Urinary bladder (tissue), 4 donors: ENCODE results near the gene TFDP1. TPM values are rescaled to one million over a fixed set of nuclear protein-coding genes. Genes with fewer than 3 reads are reported as not detected.

Experiments
- DNase-seq: peaks from one replicate; pipeline ENCODE4 v3.0.0-alpha.2; 2015; ENCODE audit errors: extremely low spot score
- H3K27ac ChIP-seq: one replicate; pipeline ENCODE4 v1.5.1; 2013; ENCODE audit warnings: low read depth, mild to moderate bottlenecking, moderate library complexity
- H3K36me3 ChIP-seq: one replicate; pipeline ENCODE4 v1.6.1; 2013; ENCODE audit warnings: mild to moderate bottlenecking, moderate library complexity; ENCODE audit not compliant: insufficient read depth
- H3K4me1 ChIP-seq: one replicate; pipeline ENCODE4 v1.6.1; 2013; ENCODE audit warnings: mild to moderate bottlenecking, moderate library complexity; ENCODE audit not compliant: insufficient read depth
- H3K4me3 ChIP-seq: one replicate; pipeline ENCODE4 v1.5.1; 2013; ENCODE audit warnings: low read depth, low read length
- WGBS: extraction: QIAGEN DNeasy Blood & Tissue Kit; methylation state at CpG from one replicate; pipeline ENCODE4 v1.1.7; 2013; 5-methylcytosine and 5-hydroxymethylcytosine counted together
- polyA plus RNA-seq: library from polyadenylated mRNA; stranded (reverse); fragments of 200-250 nt; gene quantifications from one replicate; pipeline ENCODE4 v1.2.3, GENCODE V29; 2013
- total RNA-seq: library from RNA; depleted of rRNA; stranded (reverse); fragments of >200 nt; gene quantifications from one replicate; pipeline ENCODE4 v1.2.3, GENCODE V29; 2014
- donor health status: healthy with polysubstance abuse.
- donor health status: healthy.

TFDP1 gene
- 44.4 TPM for total RNA-seq
- 33.6 TPM for polyA plus RNA-seq

- Histone ChIP-seq H3K4me3 (peak within 1 kb of the TSS; percentile 82), H3K4me1 (no peaks in the 10 kb centered on the region), H3K27ac (no peak within 1 kb of the TSS), H3K36me3 (no peaks in the 10 kb centered on the region)
- WGBS = 2% methylated on average over 92 of the region's 92 CpGs
- DNase-seq = peak; percentile 25
Measured at GRCh38 chr13:113584205-113584869, at the start of gene TFDP1. TFDP1 (plus strand) TSS chr13:113584753; CDS start chr13:113585838, 1,085 bp downstream.

GRCh38 chr13:113535381-113535781 lies 49.2 kb upstream of the TFDP1 start:
- Histone ChIP-seq H3K4me3 (no peak overlapping the region), H3K36me3 (peaks cover 4% of the 10 kb centered on the region), H3K4me1 (no peaks in the 10 kb centered on the region), H3K27ac (no peak overlapping the region)
- WGBS = 94% methylated on average over 13 of the region's 13 CpGs
- DNase-seq = no peak

GRCh38 chr13:113536461-113537110 lies 48.0 kb upstream of the TFDP1 start:
- WGBS = 95% methylated on average over 18 of the region's 18 CpGs
- Histone ChIP-seq H3K4me3 (no peak overlapping the region), H3K36me3 (peaks cover 4% of the 10 kb centered on the region), H3K4me1 (no peaks in the 10 kb centered on the region), H3K27ac (no peak overlapping the region)
- no peak for DNase-seq

GRCh38 chr13:113537205-113537604 lies 47.3 kb upstream of the TFDP1 start:
- Histone ChIP-seq H3K4me3 (no peak overlapping the region), H3K4me1 (no peaks in the 10 kb centered on the region), H3K36me3 (peaks cover 4% of the 10 kb centered on the region), H3K27ac (no peak overlapping the region)
- WGBS = 95% methylated on average over 19 of the region's 19 CpGs
- no peak for DNase-seq

GRCh38 chr13:113537909-113538688 lies 46.5 kb upstream of the TFDP1 start:
- no peak for DNase-seq
- peaks cover 4% of the 10 kb centered on the region for H3K36me3 ChIP-seq
- H3K27ac ChIP-seq = no peak overlapping the region
- H3K4me3 ChIP-seq = no peak overlapping the region
- no peaks in the 10 kb centered on the region for H3K4me1 ChIP-seq
- WGBS = 94% methylated on average over 21 of the region's 21 CpGs

GRCh38 chr13:113538689-113539058 lies 45.9 kb upstream of the TFDP1 start:
- H3K27ac ChIP-seq = no peak overlapping the region
- WGBS = 94% methylated on average over 28 of the region's 28 CpGs
- DNase-seq = no peak

GRCh38 chr13:113539176-113539575 lies 45.4 kb upstream of the TFDP1 start:
- WGBS = 93% methylated on average over 18 of the region's 18 CpGs
- Histone ChIP-seq H3K27ac (no peak overlapping the region), H3K36me3 (peaks cover 4% of the 10 kb centered on the region), H3K4me1 (no peaks in the 10 kb centered on the region), H3K4me3 (no peak overlapping the region)
- no peak for DNase-seq

More at GRCh38 chr13:113538689-113539058, 45.9 kb upstream of the TFDP1 start:
- Histone ChIP-seq H3K4me1 (no peaks in the 10 kb centered on the region), H3K36me3 (peaks cover 4% of the 10 kb centered on the region), H3K4me3 (no peak overlapping the region)

GRCh38 chr13:113539822-113540221 lies 44.7 kb upstream of the TFDP1 start:
- Histone ChIP-seq H3K4me3 (no peak overlapping the region), H3K27ac (no peak overlapping the region), H3K4me1 (no peaks in the 10 kb centered on the region), H3K36me3 (peaks cover 4% of the 10 kb centered on the region)
- no peak for DNase-seq
- 92% methylated on average over 15 of the region's 15 CpGs for WGBS

- no peak overlapping the region for H3K4me3 ChIP-seq
- 90% methylated on average over 10 of the region's 10 CpGs for WGBS
- no peaks in the 10 kb centered on the region for H3K4me1 ChIP-seq
- no peak for DNase-seq
- peaks cover 4% of the 10 kb centered on the region for H3K36me3 ChIP-seq
- H3K27ac ChIP-seq = no peak overlapping the region
Measured at GRCh38 chr13:113540523-113540922, 44.0 kb upstream of the TFDP1 start.

- DNase-seq = no peak
- H3K27ac ChIP-seq = no peak overlapping the region
- peaks cover 4% of the 10 kb centered on the region for H3K36me3 ChIP-seq
- H3K4me1 ChIP-seq = no peaks in the 10 kb centered on the region
- no peak overlapping the region for H3K4me3 ChIP-seq
- 80% methylated on average over 21 of the region's 21 CpGs for WGBS
Measured at GRCh38 chr13:113542751-113543424, 41.7 kb upstream of the TFDP1 start.

GRCh38 chr13:113544071-113544891 lies 40.3 kb upstream of the TFDP1 start:
- H3K27ac ChIP-seq = no peak overlapping the region
- no peak overlapping the region for H3K4me3 ChIP-seq
- H3K36me3 ChIP-seq = peaks cover 4% of the 10 kb centered on the region
- DNase-seq = no peak
- WGBS = 92% methylated on average over 37 of the region's 37 CpGs
- H3K4me1 ChIP-seq = no peaks in the 10 kb centered on the region

GRCh38 chr13:113544896-113545295 lies 39.7 kb upstream of the TFDP1 start:
- Histone ChIP-seq H3K4me1 (no peaks in the 10 kb centered on the region), H3K27ac (no peak overlapping the region), H3K4me3 (no peak overlapping the region), H3K36me3 (peaks cover under 1% of the 10 kb centered on the region)
- 94% methylated on average over 10 of the region's 10 CpGs for WGBS
- DNase-seq = no peak

- Histone ChIP-seq H3K27ac (no peak overlapping the region), H3K4me3 (no peak overlapping the region), H3K36me3 (no peaks in the 10 kb centered on the region), H3K4me1 (no peaks in the 10 kb centered on the region)
- no peak for DNase-seq
- WGBS = 73% methylated on average over 5 of the region's 5 CpGs
Measured at GRCh38 chr13:113545455-113545930, 39.1 kb upstream of the TFDP1 start.
